Activated effector memory CD4-positive, alpha-beta T cell treated with Interleukin-2 at 50 U/mL for 16 hours (primary cell): ENCODE data around the gene ACSBG1.
"Not testable (repeated sequence)": the region's sequence is repeated elsewhere in the genome, so short reads cannot be mapped to it uniquely, and the experiment has no call there.

Experiments used
- DNase-seq: peaks from one replicate; pipeline ENCODE4 v3.0.0-alpha.2; 2020

Gene ACSBG1

GRCh38 chr15:78247911-78248310 is 13.5 kb upstream of the ACSBG1 start:
- no peak for DNase-seq

- DNase-seq: not testable (repeated sequence)
Observed at GRCh38 chr15:78245976-78246620, 11.7 kb upstream of the ACSBG1 start.

GRCh38 chr15:78245392-78245791 is 11.0 kb upstream of the ACSBG1 start:
- not testable (repeated sequence) for DNase-seq

GRCh38 chr15:78244893-78245292 is 10.5 kb upstream of the ACSBG1 start:
- no peak for DNase-seq

- no peak for DNase-seq
Observed at GRCh38 chr15:78244101-78244500, 9.7 kb upstream of the ACSBG1 start.

- no peak for DNase-seq
Observed at GRCh38 chr15:78243491-78243941, 9.2 kb upstream of the ACSBG1 start.

GRCh38 chr15:78243058-78243457 is 8.7 kb upstream of the ACSBG1 start:
- DNase-seq: no peak

GRCh38 chr15:78242128-78242527 is 7.8 kb upstream of the ACSBG1 start:
- DNase-seq: no peak

GRCh38 chr15:78241017-78241416 is 6.7 kb upstream of the ACSBG1 start:
- DNase-seq: peak; percentile 71

- DNase-seq: no peak
Observed at GRCh38 chr15:78239811-78240210, 5.4 kb upstream of the ACSBG1 start.

- DNase-seq: no peak
Observed at GRCh38 chr15:78237146-78237545, 2.8 kb upstream of the ACSBG1 start.

GRCh38 chr15:78236491-78236890 is 2.1 kb upstream of the ACSBG1 start:
- no peak for DNase-seq

GRCh38 chr15:78233496-78233895 is 869 bp downstream of the ACSBG1 start:
- DNase-seq: no peak

GRCh38 chr15:78232951-78233350 is 1.4 kb downstream of the ACSBG1 start:
- no peak for DNase-seq

GRCh38 chr15:78229431-78230406 is 4.6 kb downstream of the ACSBG1 start:
- DNase-seq: no peak

- no peak for DNase-seq
Observed at GRCh38 chr15:78228356-78228996, 5.9 kb downstream of the ACSBG1 start.

GRCh38 chr15:78225783-78226541 is 8.4 kb downstream of the ACSBG1 start:
- DNase-seq: no peak

GRCh38 chr15:78224023-78224411 is 10.3 kb downstream of the ACSBG1 start:
- DNase-seq: no peak

GRCh38 chr15:78223396-78224022 is 10.9 kb downstream of the ACSBG1 start:
- no peak for DNase-seq

- DNase-seq: no peak
Observed at GRCh38 chr15:78222745-78223395, 11.5 kb downstream of the ACSBG1 start.

- DNase-seq: no peak
Observed at GRCh38 chr15:78220713-78221112, 13.7 kb downstream of the ACSBG1 start.
